NCI-H187 (cell line): ENCODE measurements around the gene TOPAZ1.
A peak's percentile ranks its signal among the peaks of the same experiment; 100 is the strongest.

ENCODE experiments used
- DNase-seq, 2 experiments: peaks; one replicate each; lab custom pipeline; 2025; lab: John Stamatoyannopoulos, UW

TOPAZ1 gene

DNA sequence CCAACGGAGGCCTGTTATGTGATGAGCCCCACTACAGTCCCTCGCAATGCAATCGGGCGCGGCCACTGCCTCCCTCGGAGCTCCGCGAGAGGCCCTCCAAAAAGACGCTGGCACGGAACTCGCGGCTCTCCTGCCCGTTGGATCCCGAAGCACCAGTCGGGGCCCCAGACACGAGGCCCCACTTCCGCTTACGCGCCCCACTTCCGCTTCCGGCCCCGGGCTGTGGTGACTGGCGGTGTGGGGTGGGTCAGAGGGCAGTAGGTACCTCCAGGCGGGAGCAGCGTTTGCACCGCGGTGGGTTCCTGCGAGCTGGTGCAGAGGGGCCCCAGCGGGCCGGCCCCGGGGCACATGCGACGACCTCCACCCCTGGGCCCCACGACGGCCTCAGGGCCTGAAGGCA, at the start of gene TOPAZ1:
TSS of gene TOPAZ1 (plus strand) at position 181 of the 400 bp plus-strand sequence. CDS start at position 349, 168 bp downstream.
- no peak for DNase-seq

GRCh38 chr3:44198284-44199269, 43.1 kb upstream of the TOPAZ1 start:
- DNase-seq = peak in 1 of 2 experiments; percentile 17

GRCh38 chr3:44206261-44206660, 35.4 kb upstream of the TOPAZ1 start:
- no peak for DNase-seq

DNA sequence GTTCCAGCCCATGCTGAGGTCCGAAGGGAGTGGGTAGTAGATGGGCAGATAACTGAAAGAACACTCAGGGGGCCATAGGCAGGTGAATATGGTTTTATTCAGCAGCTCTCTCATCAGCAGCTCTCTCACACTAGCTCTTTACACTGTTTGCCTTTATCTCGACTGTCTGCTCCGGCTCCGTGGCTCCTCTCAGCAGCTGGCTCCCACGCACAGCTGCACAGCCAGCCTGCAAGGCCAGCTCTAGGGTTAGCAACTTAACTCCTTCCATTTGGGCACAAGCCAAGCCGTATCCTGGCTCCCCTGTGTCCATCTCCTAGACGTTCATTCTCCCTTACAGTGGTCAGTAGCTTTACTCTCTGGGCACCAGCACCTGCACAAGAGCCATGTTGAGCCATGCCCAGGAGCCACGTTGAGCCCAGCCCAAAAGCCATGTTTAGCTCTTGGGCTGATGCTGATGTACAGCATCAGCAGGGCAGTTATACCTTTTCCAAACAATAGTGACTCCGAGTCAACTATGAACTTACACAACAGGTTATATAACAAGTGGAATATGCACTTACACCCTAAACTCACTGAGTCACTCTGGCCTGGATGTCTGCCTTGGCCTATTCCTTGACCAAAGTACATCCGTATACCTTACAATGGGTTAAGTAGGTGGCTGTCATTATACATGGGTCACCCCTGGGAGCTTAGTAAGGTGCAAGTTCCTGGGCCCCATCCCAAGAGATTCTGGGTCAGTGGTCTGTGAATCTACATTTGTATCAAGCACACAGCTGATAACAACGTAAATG, 34.6 kb upstream of the TOPAZ1 start:
- no peak for DNase-seq

DNA sequence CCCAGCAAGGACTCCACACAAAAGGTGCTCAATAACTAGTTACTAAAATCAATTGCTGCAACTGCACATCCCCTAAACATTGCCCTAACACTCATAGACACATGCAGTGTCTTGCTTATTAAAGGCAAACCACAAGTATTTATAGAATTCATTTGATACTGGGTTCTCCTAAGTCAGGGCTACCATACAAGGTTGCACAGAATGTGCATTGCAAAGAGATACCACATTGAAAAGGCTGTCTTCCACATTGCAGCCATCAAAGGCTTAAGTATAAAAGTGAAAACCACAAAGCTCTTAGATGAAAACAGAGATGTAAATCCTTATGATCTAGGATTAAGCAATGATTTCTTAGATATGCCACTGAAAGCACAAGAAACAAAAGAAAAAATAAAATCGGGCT, 33.6 kb upstream of the TOPAZ1 start:
- no peak for DNase-seq

GRCh38 chr3:44208568-44208967, 33.1 kb upstream of the TOPAZ1 start:
- DNase-seq = no peak

GRCh38 chr3:44210967-44211366, 30.7 kb upstream of the TOPAZ1 start:
- DNase-seq = no peak

- no peak for DNase-seq
Observed at GRCh38 chr3:44222337-44222736, 19.3 kb upstream of the TOPAZ1 start.

DNA sequence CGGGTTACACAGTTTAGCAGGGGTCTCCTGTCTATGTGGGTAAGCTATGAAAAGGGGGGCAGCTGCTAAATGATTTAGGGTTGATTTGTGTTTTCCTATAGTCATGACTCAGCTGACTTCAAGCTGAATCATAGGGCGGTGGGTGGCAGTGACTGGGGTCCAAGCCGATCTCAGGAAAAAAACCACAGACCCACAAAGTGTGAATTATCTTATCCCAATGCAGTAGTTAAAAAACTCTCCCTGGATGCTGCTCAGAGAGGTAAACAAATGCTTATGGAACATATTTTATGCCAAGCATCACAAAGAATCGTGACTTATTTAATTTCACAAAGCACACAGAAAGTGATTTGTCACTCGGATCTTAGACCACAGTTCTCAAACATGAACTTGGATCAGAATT, 18.4 kb upstream of the TOPAZ1 start:
- no peak for DNase-seq

DNA sequence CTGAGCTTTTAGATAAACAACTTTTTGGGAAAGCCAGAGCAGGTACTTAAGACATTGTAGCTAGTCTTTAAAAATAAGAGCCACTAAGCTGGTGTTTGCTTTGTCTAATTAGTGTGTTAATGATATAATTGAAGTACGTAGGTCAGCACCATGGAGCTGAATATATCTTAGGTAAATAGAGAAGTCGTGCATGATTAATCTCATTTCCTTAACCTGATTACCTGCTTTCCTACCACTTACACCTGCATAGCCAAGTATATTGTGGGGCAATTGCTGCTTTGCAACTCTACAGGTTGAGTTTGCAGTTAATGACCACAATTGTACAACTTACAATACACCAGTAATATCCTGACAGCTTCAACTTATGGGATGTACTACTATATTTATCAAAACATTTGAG, 17.6 kb upstream of the TOPAZ1 start:
- no peak for DNase-seq

DNA sequence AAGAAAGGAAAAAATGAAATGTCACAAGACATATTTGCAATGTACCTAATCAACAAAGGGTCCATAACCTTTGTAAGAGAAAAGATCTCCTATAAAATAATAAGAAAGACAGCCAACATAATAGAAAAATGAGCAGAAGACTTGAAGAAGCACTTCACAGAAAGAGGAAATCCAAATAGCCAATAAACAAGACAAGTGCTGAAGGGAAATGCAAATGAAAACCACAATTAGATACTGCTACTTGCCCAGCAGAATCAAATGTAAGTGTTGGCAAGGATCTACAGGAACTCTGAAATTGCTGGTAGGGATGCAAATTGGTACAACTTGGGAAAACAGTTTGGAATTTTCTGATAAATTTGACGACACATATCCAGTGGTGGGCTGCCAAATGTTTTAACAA, 15.1 kb upstream of the TOPAZ1 start:
- no peak for DNase-seq

DNA sequence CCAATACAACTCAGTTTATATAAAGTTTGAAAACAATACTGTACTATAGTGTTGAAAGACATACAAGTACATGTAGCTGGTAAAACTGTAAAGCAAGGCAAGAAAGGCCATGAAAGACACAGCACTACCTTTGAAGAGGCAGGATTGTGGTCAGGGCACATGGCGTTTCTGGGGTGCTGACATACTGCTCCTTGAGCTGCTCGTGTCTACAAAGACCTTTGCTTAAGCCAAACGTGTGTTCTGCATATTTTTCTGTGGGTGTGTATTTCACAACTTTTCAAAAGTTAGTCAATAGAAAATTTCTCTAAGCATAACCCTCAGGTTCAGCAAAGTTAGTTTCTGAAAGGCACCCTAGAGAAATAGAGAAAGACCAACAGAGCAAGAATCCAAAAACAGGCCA, 14.1 kb upstream of the TOPAZ1 start:
- no peak for DNase-seq

GRCh38 chr3:44228900-44229299, 12.8 kb upstream of the TOPAZ1 start:
- DNase-seq = no peak

DNA sequence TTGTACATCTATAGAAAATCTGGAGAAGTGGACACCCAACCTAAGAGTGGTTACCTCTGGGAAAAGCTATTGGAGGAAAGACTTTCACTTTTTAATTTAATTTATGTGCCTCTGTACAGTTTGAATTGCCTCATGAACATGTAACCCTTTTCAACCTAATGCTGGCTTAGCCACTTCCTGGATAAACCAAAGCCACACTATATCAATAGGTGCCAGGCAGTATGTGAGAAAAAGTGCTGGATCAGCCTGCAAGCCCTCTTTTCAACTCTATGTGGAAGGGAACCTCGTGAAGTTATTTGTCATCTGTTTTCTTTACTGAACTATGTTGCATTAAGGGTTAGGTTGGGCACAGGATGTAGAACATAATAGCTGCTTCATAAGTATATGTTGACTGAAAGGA, 9.3 kb upstream of the TOPAZ1 start:
- no peak for DNase-seq

DNA sequence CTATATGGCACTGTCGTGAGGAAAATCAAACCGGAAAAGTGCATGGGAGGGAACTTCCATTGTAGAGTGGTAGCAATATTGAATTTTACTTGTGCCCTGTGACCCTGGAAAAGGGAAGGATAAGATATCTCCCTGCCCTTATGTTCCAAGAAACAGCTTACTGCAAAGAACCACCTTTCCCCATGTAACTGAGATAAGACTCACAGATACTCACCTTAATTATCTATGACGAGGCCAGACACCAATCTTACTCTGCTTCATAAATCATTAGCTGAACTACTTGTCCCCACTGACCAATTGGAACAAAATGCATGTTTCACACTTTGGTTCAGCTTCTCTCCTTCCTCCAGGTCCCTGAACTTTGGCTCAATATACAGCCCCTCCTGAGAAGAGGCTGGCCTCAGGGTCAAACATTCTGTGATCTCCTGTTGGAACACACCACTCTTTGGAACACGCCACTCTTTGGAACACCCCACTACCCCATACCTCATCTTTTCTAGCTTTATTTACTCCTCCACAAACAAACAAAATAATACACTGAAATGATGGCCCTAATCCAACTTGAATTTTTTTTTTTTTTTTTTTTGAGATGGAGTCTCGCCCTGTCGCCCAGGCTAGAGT, 6.9 kb upstream of the TOPAZ1 start:
- DNase-seq = no peak

DNA sequence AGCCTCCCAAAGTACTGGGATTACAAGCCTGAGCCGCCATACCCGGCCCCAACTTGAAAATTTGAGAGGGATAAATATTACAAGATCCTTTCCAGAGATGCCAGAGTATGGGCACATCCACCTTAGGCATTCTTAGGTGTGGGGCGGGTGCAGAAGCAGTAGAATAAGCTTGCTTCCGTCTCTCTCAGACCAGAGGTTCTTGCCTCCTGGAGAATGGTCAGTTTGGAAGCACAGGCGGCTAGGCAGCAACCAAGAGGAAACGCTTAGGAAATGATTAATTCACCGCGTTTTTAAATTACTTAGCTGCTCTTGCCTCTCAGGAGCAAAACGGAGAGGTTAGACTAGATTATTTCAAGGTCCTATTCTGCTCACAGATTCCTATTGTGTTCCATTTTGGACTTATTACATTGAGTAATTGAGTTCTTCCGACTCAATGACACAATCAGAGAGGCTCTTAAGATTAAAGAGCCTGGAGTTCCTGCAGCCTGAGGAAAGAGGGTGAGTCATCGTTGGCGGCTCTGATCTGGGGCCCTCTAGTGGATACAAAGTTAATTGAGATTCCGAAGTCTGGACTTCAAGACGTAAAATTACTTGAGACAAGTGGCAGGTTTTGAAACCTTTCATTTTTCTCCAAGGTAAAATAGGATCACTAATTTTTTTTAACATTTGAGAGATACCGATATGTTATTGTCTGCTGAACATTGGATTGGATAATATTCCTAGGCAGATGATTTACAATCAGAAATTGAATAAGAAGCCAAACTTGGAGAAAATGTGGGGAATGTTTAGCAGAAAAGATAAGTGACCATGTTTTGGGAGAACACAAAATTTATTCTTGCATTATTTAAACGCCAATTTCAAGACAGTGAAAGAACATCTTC, 5.8 kb upstream of the TOPAZ1 start:
- peak in 1 of 2 experiments; percentile 16 for DNase-seq

DNA sequence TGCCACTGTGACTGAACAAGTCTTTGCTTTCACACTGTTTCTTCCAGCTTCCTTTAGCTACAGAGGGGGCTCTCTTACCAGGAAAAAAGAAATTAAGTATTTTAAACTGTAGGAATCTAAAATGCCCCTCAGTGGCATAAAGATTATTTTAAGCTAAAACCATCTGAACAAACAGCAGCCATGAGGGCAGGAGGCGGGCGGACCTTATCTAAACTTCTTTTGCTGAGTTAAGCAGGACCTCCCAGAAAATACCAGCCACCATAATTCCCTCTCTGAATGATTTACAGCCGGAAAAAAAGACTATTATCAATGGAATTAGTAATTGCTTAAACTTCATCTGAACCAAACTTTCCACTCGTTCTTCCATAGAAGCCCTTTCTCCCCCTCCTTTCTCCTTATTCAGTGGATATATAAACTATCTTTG, 5.2 kb upstream of the TOPAZ1 start:
- DNase-seq = no peak

DNA sequence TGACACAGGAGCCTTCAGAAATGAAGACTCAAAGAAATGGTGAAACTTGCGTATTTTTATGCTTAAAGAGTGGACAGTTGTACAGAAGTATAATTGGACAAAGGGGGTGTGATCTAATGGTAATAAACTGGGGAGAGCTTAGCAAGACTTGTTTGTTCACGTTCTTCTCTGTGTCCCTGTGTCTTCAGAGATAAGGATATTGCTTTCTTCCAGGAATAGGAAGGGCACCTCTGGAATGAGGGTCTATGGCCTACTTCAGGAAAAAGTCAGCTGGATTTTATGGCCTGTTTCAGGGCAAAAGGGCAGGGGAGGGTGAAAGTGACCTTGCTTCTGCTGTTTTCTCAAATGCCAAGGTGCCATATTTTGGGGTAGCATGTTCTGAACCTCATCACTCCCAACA, 4.5 kb upstream of the TOPAZ1 start:
- no peak for DNase-seq

GRCh38 chr3:44237665-44238064, 4.0 kb upstream of the TOPAZ1 start:
- DNase-seq = no peak

GRCh38 chr3:44238889-44239288, 2.8 kb upstream of the TOPAZ1 start:
- no peak for DNase-seq

DNA sequence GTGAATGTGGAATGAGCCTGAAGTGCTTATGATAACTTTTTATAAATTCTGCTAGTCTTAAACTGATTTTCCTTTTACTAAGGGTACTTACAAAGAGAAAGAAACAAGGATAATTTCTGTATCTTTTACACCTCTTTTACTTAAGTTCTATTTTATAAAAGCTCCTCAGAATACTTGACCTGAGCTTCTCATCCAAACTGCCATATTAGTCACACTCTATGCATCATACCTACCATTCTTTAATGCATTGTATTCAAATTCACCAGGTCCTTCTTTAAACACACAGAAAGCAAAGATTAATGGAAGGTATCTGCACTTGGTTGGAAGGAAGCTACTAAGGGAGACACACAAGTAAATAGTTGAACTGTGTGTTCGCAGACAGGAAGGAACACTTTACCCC, 1.6 kb upstream of the TOPAZ1 start:
- no peak for DNase-seq
